H9 (cell line): ENCODE measurements around the gene SLC23A2. TPM values are rescaled to one million over a fixed set of nuclear protein-coding genes. Genes with fewer than 3 reads are reported as not detected.

ENCODE experiments used
- DNase-seq: peaks from one replicate; pipeline ENCODE4 v3.0.0-alpha.2; 2017
- H2AFZ ChIP-seq: one replicate; pipeline ENCODE4 v1.6.1; 2013; ENCODE audit warnings: mild to moderate bottlenecking, low read length, control low read depth, moderate library complexity
- H2AK5ac ChIP-seq: 2 replicates; pipeline ENCODE4 v1.6.1; 2013; ENCODE audit warnings: low read length, control low read depth, mixed read lengths; ENCODE audit not compliant: insufficient read length
- H2BK120ac ChIP-seq: one replicate; pipeline ENCODE4 v1.6.1; 2013; ENCODE audit warnings: low read depth, mild to moderate bottlenecking, low read length, control low read depth, inconsistent platforms; ENCODE audit not compliant: poor library complexity, severe bottlenecking
- H2BK12ac ChIP-seq: 2 replicates; pipeline ENCODE4 v1.6.1; 2013; ENCODE audit warnings: low read length, control low read depth, mixed read lengths, low read depth; ENCODE audit not compliant: insufficient read length
- H2BK15ac ChIP-seq: 2 replicates; pipeline ENCODE4 v1.6.1; 2013; ENCODE audit warnings: low read depth, low read length, control low read depth
- H2BK20ac ChIP-seq: one replicate; pipeline ENCODE4 v1.6.1; 2013; ENCODE audit warnings: low read depth, mild to moderate bottlenecking, low read length, control low read depth, inconsistent platforms; ENCODE audit not compliant: poor library complexity, severe bottlenecking
- H2BK5ac ChIP-seq: 2 replicates; pipeline ENCODE4 v1.6.1; 2013; ENCODE audit warnings: low read length, control low read depth, mixed read lengths; ENCODE audit not compliant: insufficient read length
- H3K14ac ChIP-seq: 2 replicates; pipeline ENCODE4 v1.6.1; 2013; ENCODE audit warnings: low read length, control low read depth; ENCODE audit not compliant: insufficient read depth
- H3K18ac ChIP-seq: 2 replicates; pipeline ENCODE4 v1.6.1; 2013; ENCODE audit warnings: low read depth, mild to moderate bottlenecking, mixed read lengths, low read length, control low read depth; ENCODE audit not compliant: insufficient read length
- H3K23ac ChIP-seq: 2 replicates; pipeline ENCODE4 v1.6.1; 2013; ENCODE audit warnings: low read length, control low read depth, mixed read lengths, low read depth; ENCODE audit not compliant: insufficient read length
- H3K23me2 ChIP-seq: 2 replicates; pipeline ENCODE4 v1.6.1; 2013; ENCODE audit warnings: low read depth, mild to moderate bottlenecking, mixed read lengths, low read length, control low read depth; ENCODE audit not compliant: insufficient read length, poor library complexity, severe bottlenecking
- H3K27ac ChIP-seq: 2 replicates; pipeline ENCODE4 v1.5.1; 2013; ENCODE audit warnings: low read length, control low read depth, mixed read lengths, low read depth; ENCODE audit not compliant: insufficient read length
- H3K27me3 ChIP-seq: 2 replicates; pipeline ENCODE4 v1.6.1; 2013; ENCODE audit warnings: low read length, control low read depth, inconsistent platforms; ENCODE audit not compliant: insufficient read depth
- H3K4ac ChIP-seq: 2 replicates; pipeline ENCODE4 v1.6.1; 2013; ENCODE audit warnings: low read depth, mild to moderate bottlenecking, control low read depth, inconsistent platforms, low read length, moderate library complexity
- H3K4me1 ChIP-seq: 2 replicates; pipeline ENCODE4 v1.6.1; 2013; ENCODE audit warnings: low read length, control low read depth, inconsistent platforms; ENCODE audit not compliant: insufficient read depth
- H3K4me2 ChIP-seq: 2 replicates; pipeline ENCODE4 v1.6.1; 2013; ENCODE audit warnings: low read length, control low read depth, mixed read lengths; ENCODE audit not compliant: insufficient read length, insufficient read depth
- H3K56ac ChIP-seq: 2 replicates; pipeline ENCODE4 v1.6.1; 2013; ENCODE audit warnings: low read depth, mild to moderate bottlenecking, mixed read lengths, low read length, control low read depth; ENCODE audit not compliant: insufficient read length
- H3K79me1 ChIP-seq: 2 replicates; pipeline ENCODE4 v1.6.1; 2013; ENCODE audit warnings: low read depth, mild to moderate bottlenecking, moderate library complexity, low read length, control low read depth, inconsistent platforms; ENCODE audit not compliant: insufficient read depth, poor library complexity, severe bottlenecking
- H3K79me2 ChIP-seq: 2 replicates; pipeline ENCODE4 v1.6.1; 2013; ENCODE audit warnings: low read length, control low read depth, inconsistent platforms; ENCODE audit not compliant: insufficient read depth
- H3K9ac ChIP-seq: 2 replicates; pipeline ENCODE4 v1.6.1; 2013; ENCODE audit warnings: low read length, control low read depth, mixed read lengths; ENCODE audit not compliant: insufficient read length; ENCODE audit errors: extremely low read depth
- H3K9me3 ChIP-seq: one replicate; pipeline ENCODE4 v1.6.1; 2013; ENCODE audit warnings: low read depth, low read length, inconsistent platforms; ENCODE audit not compliant: control insufficient read depth
- H3T11ph ChIP-seq: one replicate; pipeline ENCODE4 v1.6.1; 2013; ENCODE audit warnings: mild to moderate bottlenecking, low read length, control low read depth, inconsistent platforms
- H4K20me1 ChIP-seq: one replicate; pipeline ENCODE4 v1.6.1; 2013; ENCODE audit not compliant: control insufficient read depth, insufficient read length, insufficient read depth
- H4K5ac ChIP-seq: 2 replicates; pipeline ENCODE4 v1.6.1; 2013; ENCODE audit warnings: low read depth, mild to moderate bottlenecking, mixed read lengths, low read length, control low read depth; ENCODE audit not compliant: insufficient read length
- H4K8ac ChIP-seq: replicated peaks from 2 replicates; pipeline ENCODE4 v1.6.1; 2013; ENCODE audit warnings: low read length, control low read depth, mixed read lengths, low read depth; ENCODE audit not compliant: insufficient read length
- H4K91ac ChIP-seq: 2 replicates; pipeline ENCODE4 v1.6.1; 2013; ENCODE audit warnings: low read depth, mild to moderate bottlenecking, moderate library complexity, mixed read lengths, low read length, control low read depth; ENCODE audit not compliant: insufficient read length
- H3K27ac Mint-ChIP-seq, 3 experiments: 2 replicates in 2 of 3; 3 replicates in 1 of 3; pipeline ENCODE4 v1.8.0; 2020 to 2021; ENCODE audit warnings: mixed read lengths in 3 of 3, mild to moderate bottlenecking in 1 of 3, moderate library complexity in 1 of 3
- H3K27me3 Mint-ChIP-seq: 2 replicates; pipeline ENCODE4 v1.8.0; 2021; ENCODE audit warnings: low read depth, mild to moderate bottlenecking, moderate library complexity, mixed read lengths
- H3K36me3 Mint-ChIP-seq, 3 experiments: 2 replicates in 2 of 3; 3 replicates in 1 of 3; pipeline ENCODE4 v1.8.0; 2020 to 2021; ENCODE audit warnings: low read depth in 3 of 3, mixed read lengths in 3 of 3; ENCODE audit not compliant: insufficient read depth in 1 of 3
- H3K4me1 Mint-ChIP-seq, 2 experiments: 2 replicates each; pipeline ENCODE4 v1.8.0; 2020; ENCODE audit warnings: mixed read lengths in 2 of 2
- H3K4me3 Mint-ChIP-seq, 2 experiments: 2 replicates in 1 of 2; 3 replicates in 1 of 2; pipeline ENCODE4 v1.8.0; 2020 to 2021; ENCODE audit warnings: mild to moderate bottlenecking in 2 of 2, mixed read lengths in 2 of 2, moderate library complexity in 1 of 2
- H3K9me3 Mint-ChIP-seq, 2 experiments: 2 replicates in 1 of 2; 3 replicates in 1 of 2; pipeline ENCODE4 v1.8.0; 2020; ENCODE audit warnings: mild to moderate bottlenecking in 2 of 2, mixed read lengths in 2 of 2, moderate library complexity in 1 of 2
- CTCF ChIP-seq: fragments of 200-600 bp; sonication (generic); conservative IDR thresholded peaks from 3 replicates; pipeline ENCODE4 v1.8.0; 2021; ENCODE audit warnings: antibody characterized with exemption, mild to moderate bottlenecking
- WGBS: extraction: QIAGEN DNeasy Blood & Tissue Kit; methylation state at CpG from one replicate; pipeline ENCODE4 v1.1.7; 2013; ENCODE audit warnings: missing lambda C conversion rate, low lambda C conversion rate, mixed read lengths; ENCODE audit not compliant: insufficient read length; ENCODE audit errors: extremely low coverage; 5-methylcytosine and 5-hydroxymethylcytosine counted together
- total RNA-seq: library from RNA; stranded (reverse); gene quantifications from 2 replicates; pipeline ENCODE4 v1.2.1, GENCODE V29; 2021

The SLC23A2 gene
- total RNA-seq, 1 experiment from 2014 or later, result 16.5 TPM

- Histone ChIP-seq H4K91ac (no peak overlapping the region), H2BK5ac (no peak overlapping the region), H3K27ac (no peak overlapping the region), H3K9me3 (no peaks in the 10 kb centered on the region), H2BK15ac (no peak overlapping the region), H3K27me3 (no peaks in the 10 kb centered on the region), H2AK5ac (no peak overlapping the region), H4K5ac (no peak overlapping the region), H2BK12ac (no peak overlapping the region), H4K8ac (no peak overlapping the region), H3K23me2 (no peaks in the 10 kb centered on the region), H2AFZ (no peak overlapping the region), H4K20me1 (no peaks in the 10 kb centered on the region), H3K56ac (no peak overlapping the region), H3K4me2 (no peak overlapping the region), H2BK20ac (no peak overlapping the region), H3K14ac (no peak overlapping the region), H2BK120ac (no peak overlapping the region), H3K4me1 (no peaks in the 10 kb centered on the region), H3K18ac (no peak overlapping the region), H3K79me2 (no peaks in the 10 kb centered on the region), H3K79me1 (no peaks in the 10 kb centered on the region), H3K4ac (no peak overlapping the region), H3T11ph (no peak overlapping the region), H3K23ac (no peak overlapping the region), H3K9ac (no peak overlapping the region)
- no peak for DNase-seq
- no peaks in the 10 kb centered on the region for H3K9me3 Mint-ChIP-seq
- no peak for TF ChIP-seq CTCF
- WGBS, result no CpG with 5 or more reads among the region's 8 CpGs
- H3K27me3 Mint-ChIP-seq, result peaks cover 1% of the 10 kb centered on the region; the same call in 1 of the 2 replicates
- H3K4me1 Mint-ChIP-seq, result no peaks in the 10 kb centered on the region
- no peaks in the 10 kb centered on the region for H3K36me3 Mint-ChIP-seq
- H3K27ac Mint-ChIP-seq, result no peak overlapping the region
- no peak overlapping the region for H3K4me3 Mint-ChIP-seq
Observed at GRCh38 chr20:5046656-5047339, 45.5 kb upstream of the SLC23A2 start.
